Limb (tissue), 2 donors: ENCODE data around the gene TMEM186.
"Not testable (repeated sequence)": the region's sequence is repeated elsewhere in the genome, so short reads cannot be mapped to it uniquely, and the experiment has no call there.

Source experiments
- DNase-seq, 2 donors: peaks; one replicate each; pipeline ENCODE4 v3.0.0-alpha.2; 2016; ENCODE audit errors: extremely low spot score in 2 of 2

Gene TMEM186

GRCh38 chr16:8812162-8812843 is 14.9 kb upstream of the TMEM186 start:
- DNase-seq = no peak

- no peak for DNase-seq
These were observed 11.3 kb upstream of the TMEM186 start for GRCh38 chr16:8808613-8809353.

- DNase-seq = no peak
These were observed 10.6 kb upstream of the TMEM186 start for GRCh38 chr16:8808009-8808408.

- DNase-seq = no peak
These were observed 9.8 kb upstream of the TMEM186 start for GRCh38 chr16:8807189-8807588.

- DNase-seq = no peak
These were observed 9.0 kb upstream of the TMEM186 start for GRCh38 chr16:8806272-8806983.

GRCh38 chr16:8804313-8804712 is 6.9 kb upstream of the TMEM186 start:
- DNase-seq = no peak

- not testable (repeated sequence) for DNase-seq
These were observed 6.3 kb upstream of the TMEM186 start for GRCh38 chr16:8803733-8804132.

- DNase-seq = no peak
These were observed 4.3 kb upstream of the TMEM186 start for GRCh38 chr16:8801701-8802100.

GRCh38 chr16:8798535-8799157 is 1.2 kb upstream of the TMEM186 start:
- DNase-seq = no peak

GRCh38 chr16:8798174-8798527 is 712 bp upstream of the TMEM186 start:
- DNase-seq = no peak

GRCh38 chr16:8796469-8797363 is 723 bp downstream of the TMEM186 start:
- DNase-seq = no peak

- DNase-seq = no peak
These were observed 1.6 kb downstream of the TMEM186 start for GRCh38 chr16:8795818-8796217.

GRCh38 chr16:8795091-8795490 is 2.3 kb downstream of the TMEM186 start:
- no peak for DNase-seq

GRCh38 chr16:8788578-8789172 is 8.8 kb downstream of the TMEM186 start:
- DNase-seq = no peak

GRCh38 chr16:8786316-8786715 is 11.1 kb downstream of the TMEM186 start:
- DNase-seq = not testable (repeated sequence)

- no peak for DNase-seq
These were observed 12.0 kb downstream of the TMEM186 start for GRCh38 chr16:8785408-8785807.

- no peak for DNase-seq
These were observed 14.8 kb downstream of the TMEM186 start for GRCh38 chr16:8782673-8783072.

GRCh38 chr16:8781797-8782196 is 15.6 kb downstream of the TMEM186 start:
- no peak for DNase-seq

GRCh38 chr16:8777217-8777616 is 20.2 kb downstream of the TMEM186 start:
- DNase-seq = no peak

GRCh38 chr16:8776129-8776584 is 21.3 kb downstream of the TMEM186 start:
- no peak for DNase-seq

- no peak for DNase-seq
These were observed 22.1 kb downstream of the TMEM186 start for GRCh38 chr16:8775359-8775758.
